GM12878 (cell line): ENCODE measurements around the gene COL26A1.

Source experiments
- EED ChIP-seq: sonication (generic); IDR thresholded peaks from 2 replicates; pipeline ENCODE4 v1.6.1; 2016; ENCODE audit warnings: antibody characterized with exemption, low read depth
- EZH2 ChIP-seq: IDR thresholded peaks from 2 replicates; pipeline ENCODE4 v1.6.1; 2012; ENCODE audit warnings: low read depth, mild to moderate bottlenecking, control low read depth, inconsistent platforms, low read length, borderline replicate concordance; ENCODE audit not compliant: control insufficient read depth
- MAX ChIP-seq: IDR thresholded peaks from 2 replicates; pipeline ENCODE4 v1.6.1; 2012; ENCODE audit warnings: low read depth, low read length, improper control_type of control experiment
- SIN3A ChIP-seq: IDR thresholded peaks from 2 replicates; pipeline ENCODE4 v1.6.1; 2012; ENCODE audit warnings: low read depth, low read length, improper control_type of control experiment
- TBL1XR1 ChIP-seq: IDR thresholded peaks from 2 replicates; pipeline ENCODE4 v1.6.1; 2012; ENCODE audit warnings: low read depth, low read length, improper control_type of control experiment

- no peak for TF ChIP-seq EZH2
- TF ChIP-seq MAX = no peak
- TF ChIP-seq TBL1XR1 = no peak
- TF ChIP-seq SIN3A = no peak
- TF ChIP-seq EED = no peak
These were observed 24.0 kb downstream of the COL26A1 start for GRCh38 chr7:101386558-101387231.
